ENCODE results near the gene TXNDC11.
A peak's percentile ranks its signal among the peaks of the same experiment; 100 is the strongest.

The TXNDC11 gene

GRCh38 chr16:11783319-11784037 is 40.8 kb upstream of the TXNDC11 start:
- peaks cover 3 to 32% (median 20%) of the 10 kb centered on the region in 4 experiments for H3K4me1 ChIP-seq (ENCODE audit: control extremely low read depth in 1 of 4, control insufficient read depth in 4 of 4, insufficient read depth in 4 of 4, low read length in 3 of 4)
- H3K4me3 ChIP-seq (ENCODE audit: control insufficient read depth in 1 of 7, extremely low read depth in 1 of 7, insufficient read depth in 4 of 7, low read depth in 2 of 7, low read length in 6 of 7) = peak overlapping the region in 5 of 7 experiments; percentile 3 to 72 (median 50)

GRCh38 chr16:11781773-11782172 is 39.1 kb upstream of the TXNDC11 start:
- WGBS (ENCODE audit: insufficient coverage) = 90% methylated on average over 2 of the region's 5 CpGs
- Histone ChIP-seq H3K4me3 (ENCODE audit: control insufficient read depth in 1 of 7, extremely low read depth in 1 of 7, insufficient read depth in 4 of 7, low read depth in 2 of 7, low read length in 6 of 7) (no peak overlapping the region), H3K27me3 (replicated peaks in 2 of 5; ENCODE audit: control insufficient read depth in 4 of 5, insufficient read depth in 5 of 5, low read length in 4 of 5) (no peaks in the 10 kb centered on the region), H3K9me3 (ENCODE audit: control extremely low read depth in 1 of 5, control insufficient read depth in 4 of 5, insufficient read depth in 2 of 5, low read depth in 1 of 5, low read length in 4 of 5) (no peaks in the 10 kb centered on the region), H3K27ac (ENCODE audit: insufficient read depth in 1 of 2, low read depth in 1 of 2, low read length in 2 of 2, poor library complexity in 1 of 2, severe bottlenecking in 2 of 2) (peak overlapping the region in 1 of 2 experiments; percentile 85), H3K4me1 (ENCODE audit: control extremely low read depth in 1 of 4, control insufficient read depth in 4 of 4, insufficient read depth in 4 of 4, low read length in 3 of 4) (peaks cover 3 to 32% (median 19%) of the 10 kb centered on the region in 4 experiments), H3K36me3 (ENCODE audit: control insufficient read depth in 4 of 4, insufficient read depth in 4 of 4, low read length in 3 of 4) (peaks cover 4 to 36% (median 15%) of the 10 kb centered on the region in 4 experiments)
- DNase-seq = no peak
- ChIA-PET POLR2A (interaction anchor here (1.1 kb wide), 1 partner anchor 17 kb away, joined by 3 read pairs; no protein-coding TSS in a partner anchor), CTCF (interaction anchor here (1.6 to 8.7 kb wide), 4 partner anchors 9 to 66 kb away, joined by 5 to 59 read pairs (median 23); partner anchors contain the start of gene ZC3H7A)

More at GRCh38 chr16:11783319-11784037, 40.8 kb upstream of the TXNDC11 start:
- peaks cover 4 to 30% (median 11%) of the 10 kb centered on the region in 4 experiments for H3K36me3 ChIP-seq (ENCODE audit: control insufficient read depth in 4 of 4, insufficient read depth in 4 of 4, low read length in 3 of 4)
- no peaks in the 10 kb centered on the region for H3K9me3 ChIP-seq (ENCODE audit: control extremely low read depth in 1 of 5, control insufficient read depth in 4 of 5, insufficient read depth in 2 of 5, low read depth in 1 of 5, low read length in 4 of 5)
- peak; percentile 50 to 87 (median 84) for DNase-seq
- no peaks in the 10 kb centered on the region for H3K27me3 ChIP-seq (replicated peaks in 2 of 5; ENCODE audit: control insufficient read depth in 4 of 5, insufficient read depth in 5 of 5, low read length in 4 of 5)
- POLR2A ChIA-PET = interaction anchor here (0.6 to 0.7 kb wide), 2 partner anchors 14 to 72 kb away, joined by 3 to 5 read pairs; partner anchors contain the start of gene ZC3H7A
- peak overlapping the region; percentile 67 to 85 for H3K27ac ChIP-seq (ENCODE audit: insufficient read depth in 1 of 2, low read depth in 1 of 2, low read length in 2 of 2, poor library complexity in 1 of 2, severe bottlenecking in 2 of 2)
- WGBS (ENCODE audit: insufficient coverage) = 0% methylated on average over 4 of the region's 5 CpGs
- CTCF ChIA-PET = interaction anchor here (3.5 to 8.7 kb wide), 2 partner anchors 8 to 14 kb away, joined by 21 to 59 read pairs; partner anchors contain the start of gene ZC3H7A

DNA sequence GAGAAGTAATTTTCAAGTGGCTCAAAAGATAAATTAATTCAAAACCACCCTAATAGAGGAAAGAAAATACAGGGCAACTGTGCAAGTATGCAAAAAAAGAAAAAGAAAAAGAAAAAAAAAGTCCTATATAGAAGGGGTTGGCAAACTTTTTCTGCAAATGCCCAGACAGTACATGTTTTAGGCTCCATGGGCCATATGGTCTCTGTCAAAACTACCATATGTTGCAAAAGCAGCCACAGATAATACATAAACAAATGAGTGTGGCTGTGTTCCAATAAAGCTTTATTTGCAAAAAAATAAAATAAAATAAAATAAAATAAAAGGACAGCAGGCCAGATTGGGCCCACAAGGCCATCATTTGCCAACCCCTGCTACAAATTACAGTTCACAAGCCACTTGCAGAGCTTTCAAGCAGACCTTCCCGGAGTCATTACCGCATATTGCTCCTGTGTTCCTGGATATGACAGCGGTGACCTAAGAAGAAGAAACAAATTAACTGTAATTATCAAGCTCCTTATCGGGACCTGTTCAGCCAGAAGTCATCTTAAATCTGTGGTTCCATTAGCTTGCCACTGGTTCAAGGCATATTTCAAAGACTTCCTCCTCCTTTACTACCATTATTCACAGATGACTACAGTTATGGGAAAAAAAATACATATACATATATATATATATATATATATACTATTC is 38.5 kb upstream of the TXNDC11 start:
- no peak overlapping the region for H3K27ac ChIP-seq (ENCODE audit: insufficient read depth in 1 of 2, low read depth in 1 of 2, low read length in 2 of 2, poor library complexity in 1 of 2, severe bottlenecking in 2 of 2)
- no peaks in the 10 kb centered on the region for H3K27me3 ChIP-seq (replicated peaks in 2 of 5; ENCODE audit: control insufficient read depth in 4 of 5, insufficient read depth in 5 of 5, low read length in 4 of 5)
- H3K4me3 ChIP-seq (ENCODE audit: control insufficient read depth in 1 of 7, extremely low read depth in 1 of 7, insufficient read depth in 4 of 7, low read depth in 2 of 7, low read length in 6 of 7) = no peak overlapping the region
- H3K36me3 ChIP-seq (ENCODE audit: control insufficient read depth in 4 of 4, insufficient read depth in 4 of 4, low read length in 3 of 4) = peaks cover 4 to 42% (median 20%) of the 10 kb centered on the region in 4 experiments
- ChIA-PET POLR2A (interaction anchor here (0.7 kb wide), 2 partner anchors 15 to 243 kb away, joined by 3 to 5 read pairs; no protein-coding TSS in a partner anchor), CTCF (interaction anchor here (1.6 to 8.7 kb wide), 4 partner anchors 10 to 66 kb away, joined by 5 to 59 read pairs (median 23); partner anchors contain the start of gene ZC3H7A)
- H3K4me1 ChIP-seq (ENCODE audit: control extremely low read depth in 1 of 4, control insufficient read depth in 4 of 4, insufficient read depth in 4 of 4, low read length in 3 of 4) = peaks cover 3 to 32% (median 19%) of the 10 kb centered on the region in 4 experiments
- no peaks in the 10 kb centered on the region for H3K9me3 ChIP-seq (ENCODE audit: control extremely low read depth in 1 of 5, control insufficient read depth in 4 of 5, insufficient read depth in 2 of 5, low read depth in 1 of 5, low read length in 4 of 5)
- peak in 1 of 3 donors; percentile 27 for DNase-seq
- 100% methylated on average over 1 of the region's 4 CpGs for WGBS (ENCODE audit: insufficient coverage)

GRCh38 chr16:11779074-11779473 is 36.4 kb upstream of the TXNDC11 start:
- ChIA-PET POLR2A (no interaction called here), CTCF (interaction anchor here (1.1 to 1.2 kb wide), 2 partner anchors 13 to 18 kb away, joined by 3 to 4 read pairs; partner anchors contain the start of gene ZC3H7A)
- DNase-seq = no peak
- peaks cover 3 to 27% (median 15%) of the 10 kb centered on the region in 4 experiments for H3K4me1 ChIP-seq (ENCODE audit: control extremely low read depth in 1 of 4, control insufficient read depth in 4 of 4, insufficient read depth in 4 of 4, low read length in 3 of 4)
- H3K9me3 ChIP-seq (ENCODE audit: control extremely low read depth in 1 of 5, control insufficient read depth in 4 of 5, insufficient read depth in 2 of 5, low read depth in 1 of 5, low read length in 4 of 5) = no peaks in the 10 kb centered on the region
- peaks cover 12 to 59% (median 37%) of the 10 kb centered on the region in 4 experiments for H3K36me3 ChIP-seq (ENCODE audit: control insufficient read depth in 4 of 4, insufficient read depth in 4 of 4, low read length in 3 of 4)
- no peak overlapping the region for H3K4me3 ChIP-seq (ENCODE audit: control insufficient read depth in 1 of 7, extremely low read depth in 1 of 7, insufficient read depth in 4 of 7, low read depth in 2 of 7, low read length in 6 of 7)
- peak overlapping the region in 1 of 2 experiments; percentile 58 for H3K27ac ChIP-seq (ENCODE audit: insufficient read depth in 1 of 2, low read depth in 1 of 2, low read length in 2 of 2, poor library complexity in 1 of 2, severe bottlenecking in 2 of 2)
- no CpG with 5 or more reads among the region's 7 CpGs for WGBS (ENCODE audit: insufficient coverage)
- H3K27me3 ChIP-seq (replicated peaks in 2 of 5; ENCODE audit: control insufficient read depth in 4 of 5, insufficient read depth in 5 of 5, low read length in 4 of 5) = no peaks in the 10 kb centered on the region

- H3K27ac ChIP-seq (ENCODE audit: insufficient read depth in 1 of 2, low read depth in 1 of 2, low read length in 2 of 2, poor library complexity in 1 of 2, severe bottlenecking in 2 of 2) = no peak overlapping the region
- 93% methylated on average over 2 of the region's 3 CpGs for WGBS (ENCODE audit: insufficient coverage)
- H3K4me1 ChIP-seq (ENCODE audit: control extremely low read depth in 1 of 4, control insufficient read depth in 4 of 4, insufficient read depth in 4 of 4, low read length in 3 of 4) = peaks cover 0 to 2% (median 1%) of the 10 kb centered on the region in 4 experiments
- CTCF ChIA-PET = interaction anchor here (0.8 to 1.0 kb wide), 2 partner anchors 10 to 23 kb away, joined by 3 read pairs; partner anchors contain the start of gene ZC3H7A
- DNase-seq = no peak
- H3K36me3 ChIP-seq (ENCODE audit: control insufficient read depth in 4 of 4, insufficient read depth in 4 of 4, low read length in 3 of 4) = peaks cover 12 to 68% (median 53%) of the 10 kb centered on the region in 4 experiments
- no peaks in the 10 kb centered on the region for H3K27me3 ChIP-seq (replicated peaks in 2 of 5; ENCODE audit: control insufficient read depth in 4 of 5, insufficient read depth in 5 of 5, low read length in 4 of 5)
- H3K4me3 ChIP-seq (ENCODE audit: control insufficient read depth in 1 of 7, extremely low read depth in 1 of 7, insufficient read depth in 4 of 7, low read depth in 2 of 7, low read length in 6 of 7) = no peak overlapping the region
- H3K9me3 ChIP-seq (ENCODE audit: control extremely low read depth in 1 of 5, control insufficient read depth in 4 of 5, insufficient read depth in 2 of 5, low read depth in 1 of 5, low read length in 4 of 5) = no peaks in the 10 kb centered on the region
- POLR2A ChIA-PET = no interaction called here
Measured at GRCh38 chr16:11774065-11774626, 31.5 kb upstream of the TXNDC11 start.

DNA sequence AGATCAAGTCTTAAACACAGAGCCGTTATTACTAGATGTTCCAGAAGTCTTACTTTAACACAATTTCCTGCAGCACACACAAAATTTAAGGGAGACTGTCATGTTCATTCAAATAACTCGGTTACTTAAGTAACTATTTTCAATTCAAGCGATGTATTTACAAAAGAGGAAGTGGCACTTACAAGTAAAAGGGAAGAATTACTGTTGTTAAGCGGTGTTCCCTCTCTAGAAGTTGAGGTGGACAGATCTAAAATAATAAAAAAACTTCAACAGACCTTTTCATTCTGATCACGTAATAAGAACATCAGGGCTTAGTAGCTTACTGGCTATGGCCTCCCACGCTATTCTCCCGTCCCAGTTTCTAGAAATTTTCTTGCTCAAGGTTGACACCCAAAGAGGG is 26.2 kb upstream of the TXNDC11 start:
- ChIA-PET POLR2A (no interaction called here), CTCF (interaction anchor here (1.0 to 4.2 kb wide), 3 partner anchors 13 to 26 kb away, joined by 3 to 25 read pairs (median 4); no protein-coding TSS in a partner anchor)
- DNase-seq = peak; percentile 44 to 86 (median 73)
- Histone ChIP-seq H3K27ac (ENCODE audit: insufficient read depth in 1 of 2, low read depth in 1 of 2, low read length in 2 of 2, poor library complexity in 1 of 2, severe bottlenecking in 2 of 2) (peak overlapping the region; percentile 40 to 75), H3K4me1 (ENCODE audit: control extremely low read depth in 1 of 4, control insufficient read depth in 4 of 4, insufficient read depth in 4 of 4, low read length in 3 of 4) (peaks cover 4 to 14% (median 8%) of the 10 kb centered on the region in 4 experiments), H3K9me3 (ENCODE audit: control extremely low read depth in 1 of 5, control insufficient read depth in 4 of 5, insufficient read depth in 2 of 5, low read depth in 1 of 5, low read length in 4 of 5) (no peaks in the 10 kb centered on the region), H3K4me3 (ENCODE audit: control insufficient read depth in 1 of 7, extremely low read depth in 1 of 7, insufficient read depth in 4 of 7, low read depth in 2 of 7, low read length in 6 of 7) (peak overlapping the region in 5 of 7 experiments; percentile 9 to 60 (median 48)), H3K36me3 (ENCODE audit: control insufficient read depth in 4 of 4, insufficient read depth in 4 of 4, low read length in 3 of 4) (peaks cover 5 to 65% (median 49%) of the 10 kb centered on the region in 4 experiments), H3K27me3 (replicated peaks in 2 of 5; ENCODE audit: control insufficient read depth in 4 of 5, insufficient read depth in 5 of 5, low read length in 4 of 5) (no peaks in the 10 kb centered on the region)
- WGBS (ENCODE audit: insufficient coverage) = 0% methylated on average over 3 of the region's 7 CpGs
